ENCODE measurements around the gene BORCS6. TPM values are rescaled to one million over a fixed set of nuclear protein-coding genes. Genes with fewer than 3 reads are reported as not detected.

Gene BORCS6
- total and polyA plus RNA-seq, 9 of the 15 experiments (the other 6 are each of a cell fraction or from before 2014, with no cell fraction given): 0.01 to 7.4 (median 2.3) TPM

GRCh38 chr17:8163978-8164814 is 25.8 kb downstream of the BORCS6 start (continued):
- TF ChIP-seq MAZ (CRISPR knock-in tag; conservative IDR thresholded peaks at IDR 0.05 in 1 of 2, IDR thresholded peaks at IDR 0.05 in 1 of 2): peak; percentile 84 to 90
- peak; percentile 42 for TF ChIP-seq CCNT2 (IDR thresholded peaks at IDR 0.05; ENCODE audit: borderline replicate concordance, extremely low read depth, insufficient read length, low read depth, low read length)
- TF ChIP-seq C11orf30 (IDR thresholded peaks at IDR 0.05; ENCODE audit: low read depth): no peak
- TF ChIP-seq ZNF57 (CRISPR knock-in tag; IDR thresholded peaks at IDR 0.05): no peak
- peak; percentile 57; the same call in 1 of the 2 replicates for TF ChIP-seq SPI1 (IDR thresholded peaks at IDR 0.05; ENCODE audit: borderline replicate concordance, low read depth, low read length)
- TF ChIP-seq MAFG (tag; conservative IDR thresholded peaks at IDR 0.05): no peak
- peak; percentile 91 for TF ChIP-seq SMAD4 (CRISPR knock-in tag; conservative IDR thresholded peaks at IDR 0.05)
- no peak for TF ChIP-seq ZBTB43 (CRISPR knock-in tag; IDR thresholded peaks at IDR 0.05)
- TF ChIP-seq ID3 (CRISPR knock-in tag; IDR thresholded peaks at IDR 0.05): no peak
- TF ChIP-seq ID3 (tag; IDR thresholded peaks at IDR 0.05): no peak
- TF ChIP-seq TAL1 (IDR thresholded peaks at IDR 0.05): 0 out of 2 replicates have a peak, but pooled peaks have one; percentile 8
